ENCODE measurements around the gene MYO18A. TPM values are rescaled to one million over a fixed set of nuclear protein-coding genes. Genes with fewer than 3 reads are reported as not detected.

The MYO18A gene
- total RNA-seq, 1 donor from 2014 or later, result 45.9 TPM

GRCh38 chr17:29157310-29157709 lies 22.9 kb downstream of the MYO18A start:
- Histone ChIP-seq H3K79me2 (ENCODE audit: insufficient read depth, low read length) (no peaks in the 10 kb centered on the region), H3K4me3 (ENCODE audit: insufficient read depth, low read depth, low read length) (no peak overlapping the region), H4K20me1 (ENCODE audit: insufficient read depth, low read length) (peaks cover 49% of the 10 kb centered on the region), H3K4me2 (ENCODE audit: low read length) (no peak overlapping the region), H3K4me1 (ENCODE audit: insufficient read depth, low read length) (peaks cover 56% of the 10 kb centered on the region), H3K36me3 (ENCODE audit: insufficient read depth, low read length) (no peaks in the 10 kb centered on the region), H3K27ac (ENCODE audit: low read depth, low read length) (no peak overlapping the region), H3K27me3 (ENCODE audit: insufficient read depth, low read length) (no peaks in the 10 kb centered on the region), H2AFZ (ENCODE audit: low read depth, low read length) (no peak overlapping the region), H3K9me3 (ENCODE audit: insufficient read depth, low read depth, low read length) (no peaks in the 10 kb centered on the region), H3K9ac (ENCODE audit: low read length) (no peak overlapping the region)
- no peak for FAIRE-seq
- H3K9me3 Mint-ChIP-seq (ENCODE audit: unreplicated experiment), result no peaks in the 10 kb centered on the region
- H3K27ac Mint-ChIP-seq (ENCODE audit: unreplicated experiment), result no peak overlapping the region
- H3K36me3 Mint-ChIP-seq (ENCODE audit: low read depth, unreplicated experiment), result peaks cover 12% of the 10 kb centered on the region
- H3K4me3 Mint-ChIP-seq (ENCODE audit: unreplicated experiment), result no peak overlapping the region
- H3K27me3 Mint-ChIP-seq (ENCODE audit: low read depth, unreplicated experiment), result no peaks in the 10 kb centered on the region
- peaks cover 51% of the 10 kb centered on the region for H3K4me1 Mint-ChIP-seq (ENCODE audit: low read depth, unreplicated experiment)
- TF ChIP-seq CTCF (IDR thresholded peaks at IDR 0.05; ENCODE audit: insufficient read depth, low read depth, low read length) (no peak), EZH2 (IDR thresholded peaks at IDR 0.05; ENCODE audit: insufficient read depth, low read length) (no peak)
- no peak for DNase-seq (ENCODE audit: low read depth)

DNA sequence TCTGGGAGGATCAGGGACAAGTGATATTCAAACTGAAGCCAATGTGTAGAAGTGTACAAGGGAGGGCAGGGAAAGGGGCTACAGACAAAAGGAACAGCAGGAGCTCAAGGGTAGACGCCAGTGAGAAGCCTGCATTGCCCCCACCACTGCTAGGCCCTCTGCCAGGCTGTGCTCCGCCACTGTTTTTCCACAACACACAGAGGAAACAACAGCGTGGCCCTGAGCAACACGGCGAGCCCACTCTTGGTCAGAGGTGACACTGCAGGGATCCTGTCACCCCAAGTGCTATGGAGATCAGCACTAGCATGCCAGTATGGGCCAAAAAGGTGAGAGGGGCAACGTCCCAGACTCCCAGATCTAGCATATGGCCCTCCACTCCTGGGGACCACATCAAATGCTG lies 23.4 kb downstream of the MYO18A start:
- no peaks in the 10 kb centered on the region for H3K79me2 ChIP-seq (ENCODE audit: insufficient read depth, low read length)
- no peak for DNase-seq (ENCODE audit: low read depth)
- Mint-ChIP-seq H3K27ac (ENCODE audit: unreplicated experiment) (peak overlapping the region; percentile 72), H3K9me3 (ENCODE audit: unreplicated experiment) (no peaks in the 10 kb centered on the region), H3K4me1 (ENCODE audit: low read depth, unreplicated experiment) (peaks cover 55% of the 10 kb centered on the region), H3K4me3 (ENCODE audit: unreplicated experiment) (no peak overlapping the region), H3K27me3 (ENCODE audit: low read depth, unreplicated experiment) (no peaks in the 10 kb centered on the region), H3K36me3 (ENCODE audit: low read depth, unreplicated experiment) (peaks cover 7% of the 10 kb centered on the region)
- H3K27ac ChIP-seq (ENCODE audit: low read depth, low read length), result no peak overlapping the region
- H3K9me3 ChIP-seq (ENCODE audit: insufficient read depth, low read depth, low read length), result no peaks in the 10 kb centered on the region
- no peak overlapping the region for H3K9ac ChIP-seq (ENCODE audit: low read length)
- FAIRE-seq, result no peak
- H3K27me3 ChIP-seq (ENCODE audit: insufficient read depth, low read length), result no peaks in the 10 kb centered on the region
- H3K4me2 ChIP-seq (ENCODE audit: low read length), result no peak overlapping the region
- H3K4me3 ChIP-seq (ENCODE audit: insufficient read depth, low read depth, low read length), result no peak overlapping the region
- H3K4me1 ChIP-seq (ENCODE audit: insufficient read depth, low read length), result peaks cover 61% of the 10 kb centered on the region
- TF ChIP-seq EZH2 (IDR thresholded peaks at IDR 0.05; ENCODE audit: insufficient read depth, low read length), result no peak
- no peak for TF ChIP-seq CTCF (IDR thresholded peaks at IDR 0.05; ENCODE audit: insufficient read depth, low read depth, low read length)
- H3K36me3 ChIP-seq (ENCODE audit: insufficient read depth, low read length), result no peaks in the 10 kb centered on the region
- H4K20me1 ChIP-seq (ENCODE audit: insufficient read depth, low read length), result peaks cover 44% of the 10 kb centered on the region
- H2AFZ ChIP-seq (ENCODE audit: low read depth, low read length), result no peak overlapping the region

- FAIRE-seq, result no peak
- H3K27me3 Mint-ChIP-seq (ENCODE audit: low read depth, unreplicated experiment), result no peaks in the 10 kb centered on the region
- H3K27me3 ChIP-seq (ENCODE audit: insufficient read depth, low read length), result no peaks in the 10 kb centered on the region
- H2AFZ ChIP-seq (ENCODE audit: low read depth, low read length), result no peak overlapping the region
- peaks cover 6% of the 10 kb centered on the region for H3K36me3 Mint-ChIP-seq (ENCODE audit: low read depth, unreplicated experiment)
- TF ChIP-seq EZH2 (IDR thresholded peaks at IDR 0.05; ENCODE audit: insufficient read depth, low read length), result no peak
- no peak for TF ChIP-seq CTCF (IDR thresholded peaks at IDR 0.05; ENCODE audit: insufficient read depth, low read depth, low read length)
- peaks cover 69% of the 10 kb centered on the region for H3K4me1 ChIP-seq (ENCODE audit: insufficient read depth, low read length)
- no peak overlapping the region for H3K4me3 ChIP-seq (ENCODE audit: insufficient read depth, low read depth, low read length)
- peak; percentile 63 for DNase-seq (ENCODE audit: low read depth)
- peak overlapping the region; percentile 72 for H3K27ac Mint-ChIP-seq (ENCODE audit: unreplicated experiment)
- peak overlapping the region; percentile 64 for H3K27ac ChIP-seq (ENCODE audit: low read depth, low read length)
- no peaks in the 10 kb centered on the region for H3K36me3 ChIP-seq (ENCODE audit: insufficient read depth, low read length)
- peak overlapping the region; percentile 68 for H3K4me2 ChIP-seq (ENCODE audit: low read length)
- peak overlapping the region; percentile 36 for H3K9ac ChIP-seq (ENCODE audit: low read length)
- H4K20me1 ChIP-seq (ENCODE audit: insufficient read depth, low read length), result peaks cover 42% of the 10 kb centered on the region
- no peaks in the 10 kb centered on the region for H3K79me2 ChIP-seq (ENCODE audit: insufficient read depth, low read length)
- no peaks in the 10 kb centered on the region for H3K9me3 ChIP-seq (ENCODE audit: insufficient read depth, low read depth, low read length)
- peak overlapping the region; percentile 50 for H3K4me3 Mint-ChIP-seq (ENCODE audit: unreplicated experiment)
- peaks cover 62% of the 10 kb centered on the region for H3K4me1 Mint-ChIP-seq (ENCODE audit: low read depth, unreplicated experiment)
- no peaks in the 10 kb centered on the region for H3K9me3 Mint-ChIP-seq (ENCODE audit: unreplicated experiment)
These were observed 24.2 kb downstream of the MYO18A start for GRCh38 chr17:29155966-29156338.
